GM19467 (cell line): ENCODE data around the gene POMC.
A peak's percentile ranks its signal among the peaks of the same experiment; 100 is the strongest.
"Not testable (repeated sequence)": the region's sequence is repeated elsewhere in the genome, so short reads cannot be mapped to it uniquely, and the experiment has no call there.

Experiments used
- ATAC-seq: cut with Tn5 transposase; IDR thresholded peaks from one replicate; pipeline ENCODE4 v1.9.1; 2021; ENCODE audit warnings: mild to moderate bottlenecking, moderate library complexity; ENCODE audit not compliant: unreplicated experiment

POMC gene

GRCh38 chr2:25177211-25177611 is 8.8 kb upstream of the POMC start:
- ATAC-seq = no peak

DNA sequence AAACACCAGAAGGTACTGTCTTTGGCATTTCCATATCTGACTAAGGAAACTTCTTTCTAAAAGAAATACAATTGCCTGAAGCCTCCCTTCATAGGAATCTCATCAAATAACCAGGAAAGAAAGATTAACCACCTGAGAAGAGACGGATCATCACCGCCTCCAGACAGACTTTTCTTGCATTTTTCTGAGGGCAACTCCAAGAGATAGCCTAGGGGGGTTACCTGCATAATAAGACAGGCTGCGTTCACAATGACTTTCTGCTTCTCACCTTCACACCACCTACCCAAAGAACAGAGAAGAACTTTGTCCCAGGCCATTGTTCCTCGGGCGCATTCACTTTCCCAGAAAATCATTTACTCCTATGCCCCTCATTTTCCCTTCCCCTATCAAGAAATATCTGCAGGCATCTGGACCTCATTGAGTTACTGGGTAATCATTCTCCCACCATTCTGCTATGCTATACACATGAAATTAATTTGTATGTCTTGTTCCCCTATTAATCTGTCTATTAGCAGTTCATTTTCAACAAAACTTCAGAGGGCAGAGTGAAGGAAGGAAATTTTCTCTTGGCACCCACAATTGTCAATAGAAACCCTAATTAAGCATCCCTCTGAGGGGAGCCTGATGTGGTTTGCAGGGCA is 8.3 kb upstream of the POMC start:
- ATAC-seq = no peak

DNA sequence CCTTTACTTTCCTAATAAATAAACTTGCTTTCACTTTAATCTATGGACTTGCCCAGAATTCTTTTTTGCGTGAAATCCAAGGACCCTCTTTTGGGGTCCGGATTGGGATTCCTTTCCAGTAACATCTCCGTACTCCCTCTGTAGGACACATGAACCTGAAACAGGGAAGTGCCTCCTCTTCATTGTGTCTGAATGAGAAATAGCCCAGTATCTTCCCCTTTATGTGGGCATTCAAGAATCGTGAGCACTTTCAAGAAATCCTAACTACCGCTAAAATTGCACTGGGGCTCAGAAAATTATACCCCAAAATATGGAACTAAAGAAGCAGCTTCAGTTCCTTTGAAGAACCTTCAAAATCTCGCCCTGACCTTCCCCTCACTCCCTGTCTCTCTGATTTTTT is 7.8 kb upstream of the POMC start:
- no peak for ATAC-seq

DNA sequence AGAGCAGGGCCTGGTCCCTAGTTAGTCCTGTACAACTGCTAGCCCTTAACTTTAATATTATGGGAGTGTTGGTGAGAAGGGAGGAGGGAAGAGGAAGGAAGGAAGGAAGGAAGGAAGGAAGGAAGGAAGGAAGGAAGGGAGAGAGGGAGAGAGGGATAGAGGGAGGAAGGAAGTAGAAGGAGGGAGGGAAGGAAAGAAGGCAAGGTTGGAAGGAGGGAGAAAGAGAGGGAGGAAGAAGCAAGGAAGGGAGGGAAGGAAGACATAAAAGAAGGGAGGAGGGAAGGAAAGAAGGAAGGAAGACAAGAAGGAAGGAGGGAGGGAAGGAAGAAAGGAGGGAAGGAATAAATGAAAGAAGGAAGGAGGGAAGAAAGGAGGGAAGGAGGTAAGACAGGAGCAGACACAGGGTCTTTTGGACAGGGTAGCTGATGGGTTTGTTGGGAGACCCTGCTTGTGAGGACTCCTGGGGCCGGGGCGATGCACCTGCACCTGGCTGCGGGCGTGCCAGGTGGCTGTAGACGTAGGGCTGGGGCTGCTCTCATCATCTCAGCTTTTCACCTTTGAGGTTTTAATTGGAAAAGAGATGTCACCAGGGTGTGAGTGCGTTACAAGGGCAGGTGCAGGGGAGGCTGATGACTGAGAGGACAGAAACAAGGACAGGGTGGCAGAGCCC is 5.9 kb upstream of the POMC start:
- no peak for ATAC-seq

DNA sequence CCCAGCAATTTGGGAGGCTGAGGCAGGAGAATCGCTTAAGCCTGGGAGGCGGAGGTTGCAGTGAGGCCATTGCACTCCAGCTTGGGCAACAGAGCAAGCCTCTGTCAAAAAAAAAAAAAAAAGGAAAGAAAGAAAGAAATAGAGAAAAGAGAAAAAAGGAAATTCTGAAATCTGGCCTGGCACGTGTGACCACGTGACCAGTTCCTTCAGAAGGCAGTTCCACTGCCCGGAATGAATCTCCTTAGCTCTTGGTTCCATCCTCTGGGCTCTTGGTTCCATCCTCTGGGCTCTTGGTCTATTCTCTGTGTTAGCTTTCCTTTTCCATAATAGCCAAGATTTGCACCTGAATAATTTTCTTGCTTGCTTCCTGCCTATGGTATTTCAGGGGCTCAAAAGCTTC is 5.3 kb upstream of the POMC start:
- no peak for ATAC-seq

GRCh38 chr2:25170888-25171287 is 2.5 kb upstream of the POMC start:
- no peak for ATAC-seq

DNA sequence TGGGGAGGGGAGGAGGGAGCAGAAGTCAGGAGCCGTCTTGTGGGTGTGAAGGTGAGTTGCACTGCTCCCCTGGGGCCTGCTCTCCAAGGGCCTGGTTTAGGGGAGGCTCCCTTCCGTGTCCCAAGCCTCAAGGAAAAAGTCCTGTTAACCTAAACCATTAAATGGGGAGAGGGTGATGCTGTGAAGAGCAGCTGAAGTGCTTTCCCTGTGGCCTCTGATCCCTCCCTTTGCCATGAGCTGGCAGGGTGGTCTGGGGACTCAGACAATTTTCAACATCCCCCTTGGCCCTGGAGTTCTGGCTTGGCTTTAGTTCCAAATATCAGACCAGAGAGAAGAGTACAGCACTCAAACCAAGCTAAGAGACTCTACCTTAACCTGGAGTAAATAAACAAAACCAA is 692 bp upstream of the POMC start:
- no peak for ATAC-seq

- peak; percentile 75 for ATAC-seq
Measured at GRCh38 chr2:25165992-25166875, 2.1 kb downstream of the POMC start.

DNA sequence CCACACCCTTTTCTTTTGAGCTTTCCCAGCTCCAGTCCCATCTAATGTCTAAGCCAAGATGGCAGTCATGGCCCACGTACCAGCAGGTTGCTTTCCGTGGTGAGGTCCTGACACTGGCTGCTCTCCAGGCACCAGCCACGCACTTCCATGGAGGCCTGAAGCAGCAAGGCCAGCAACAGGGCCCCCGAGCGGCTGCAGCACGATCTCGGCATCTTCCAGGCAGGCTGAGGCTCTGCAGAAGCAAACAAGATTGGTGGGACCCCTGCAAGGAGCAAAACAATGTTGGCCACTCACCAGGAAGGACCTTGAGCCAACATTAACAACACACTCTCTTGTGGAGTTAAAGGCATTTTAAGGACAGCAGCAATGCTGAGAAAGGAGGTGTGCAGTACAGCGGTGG is 3.8 kb downstream of the POMC start:
- no peak for ATAC-seq

GRCh38 chr2:25162061-25162460 is 6.3 kb downstream of the POMC start:
- not testable (repeated sequence) for ATAC-seq

DNA sequence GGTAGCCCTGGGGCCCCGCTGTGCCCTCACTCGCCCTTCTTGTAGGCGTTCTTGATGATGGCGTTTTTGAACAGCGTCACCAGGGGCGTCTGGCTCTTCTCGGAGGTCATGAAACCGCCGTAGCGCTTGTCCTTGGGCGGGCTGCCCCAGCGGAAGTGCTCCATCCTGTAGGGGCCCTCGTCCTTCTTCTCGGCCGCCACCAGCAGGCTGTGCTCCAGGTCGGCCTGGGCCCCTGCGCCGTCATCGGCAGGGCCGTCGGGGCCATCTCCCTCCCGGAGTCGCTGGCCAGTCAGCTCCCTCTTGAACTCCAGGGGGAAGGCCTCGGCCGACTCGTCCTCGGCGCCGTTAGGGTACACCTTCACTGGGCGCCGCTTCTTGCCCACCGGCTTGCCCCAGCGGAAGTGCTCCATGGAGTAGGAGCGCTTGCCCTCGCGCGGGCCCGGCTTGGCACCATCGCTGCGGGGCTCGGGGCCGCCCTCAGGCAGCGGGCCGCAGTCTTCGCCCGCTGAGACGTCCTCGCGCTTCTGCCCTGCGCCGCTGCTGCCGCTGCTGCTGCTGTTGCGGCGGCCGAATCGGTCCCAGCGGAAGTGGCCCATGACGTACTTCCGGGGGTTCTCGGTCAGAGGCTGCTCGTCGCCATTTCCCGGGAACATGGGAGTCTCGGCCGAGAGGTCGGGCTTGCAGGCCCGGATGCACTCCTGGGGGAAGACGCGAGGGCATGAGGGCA is 7.2 kb downstream of the POMC start:
- ATAC-seq = no peak

GRCh38 chr2:25160376-25160775 is 8.0 kb downstream of the POMC start:
- ATAC-seq = no peak

GRCh38 chr2:25159949-25160348 is 8.4 kb downstream of the POMC start:
- ATAC-seq = no peak

DNA sequence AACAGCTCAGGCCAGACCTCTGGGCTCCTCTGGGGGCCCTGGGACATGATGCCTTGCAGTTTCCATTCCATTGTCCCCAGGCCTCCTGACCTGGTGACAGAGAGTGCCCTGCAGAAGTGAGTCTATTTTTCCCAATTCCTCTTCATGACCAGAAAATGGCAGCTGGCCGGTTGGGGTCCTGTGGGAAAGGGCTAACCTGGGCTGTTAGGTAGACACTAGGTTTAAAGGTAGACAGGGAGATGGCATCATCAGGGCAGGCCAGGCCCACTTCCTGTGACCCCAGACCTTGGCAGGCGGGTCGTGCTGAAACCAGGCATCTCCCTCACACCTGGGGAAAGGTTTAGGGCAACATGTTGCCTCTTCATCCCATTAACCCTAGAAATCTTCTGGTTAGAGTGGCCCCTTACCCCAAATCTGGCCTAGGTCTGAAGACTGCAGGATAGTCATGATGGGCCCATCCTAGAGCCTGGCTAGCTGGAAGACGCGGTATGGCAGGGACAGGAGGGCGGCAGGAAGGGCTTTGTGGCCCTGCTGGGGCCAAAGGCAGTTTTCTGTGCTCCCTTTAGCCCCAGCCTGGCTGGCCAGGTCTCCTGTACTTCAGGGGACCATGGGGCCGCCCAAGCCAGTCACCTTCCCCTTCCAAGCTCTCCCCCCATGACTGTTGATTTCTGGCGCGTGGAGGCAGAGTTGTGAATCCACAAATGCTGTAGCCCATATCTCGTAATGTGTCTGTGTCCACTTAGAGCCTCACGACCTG is 10.1 kb downstream of the POMC start:
- ATAC-seq = no peak

DNA sequence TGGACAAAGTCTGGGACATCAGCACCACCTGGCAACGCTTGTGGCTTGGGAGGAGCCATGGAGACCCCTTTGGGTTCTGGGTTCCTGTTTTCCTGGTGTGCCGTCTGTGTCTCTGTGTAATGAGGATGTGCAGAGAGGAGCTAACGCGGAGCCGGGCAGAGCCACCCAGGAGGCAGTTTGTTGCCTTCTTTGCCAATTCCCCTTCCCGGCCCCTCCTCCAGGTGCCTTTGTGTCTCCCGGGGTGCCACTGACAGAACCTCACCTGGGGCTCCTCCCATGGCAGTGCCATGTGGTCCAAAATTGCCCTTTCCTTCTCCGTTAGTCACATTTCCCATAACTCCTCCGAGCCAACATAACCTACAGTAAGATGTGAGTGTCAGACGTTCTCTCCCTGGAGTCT is 13.0 kb downstream of the POMC start:
- ATAC-seq = no peak

DNA sequence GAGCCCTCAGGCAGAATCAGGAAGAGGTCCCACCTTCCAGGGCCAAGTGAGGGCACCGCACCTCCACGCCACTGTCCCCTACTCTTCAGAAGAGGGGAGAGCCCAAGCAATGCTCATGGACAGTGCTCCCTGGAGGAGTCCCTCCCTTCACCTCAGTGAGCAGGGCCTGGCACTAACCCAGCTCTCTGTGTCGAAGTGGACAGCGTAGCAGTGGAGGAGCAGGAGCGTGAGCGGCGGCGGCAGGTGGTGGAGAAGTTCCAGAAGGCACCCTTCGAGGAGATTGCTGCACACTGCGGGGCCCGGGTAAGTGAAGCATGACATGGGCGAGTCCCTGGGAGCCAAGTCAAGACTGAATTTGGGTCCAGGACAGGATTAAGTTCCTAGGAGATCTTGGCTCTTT is 16.7 kb downstream of the POMC start:
- no peak for ATAC-seq

DNA sequence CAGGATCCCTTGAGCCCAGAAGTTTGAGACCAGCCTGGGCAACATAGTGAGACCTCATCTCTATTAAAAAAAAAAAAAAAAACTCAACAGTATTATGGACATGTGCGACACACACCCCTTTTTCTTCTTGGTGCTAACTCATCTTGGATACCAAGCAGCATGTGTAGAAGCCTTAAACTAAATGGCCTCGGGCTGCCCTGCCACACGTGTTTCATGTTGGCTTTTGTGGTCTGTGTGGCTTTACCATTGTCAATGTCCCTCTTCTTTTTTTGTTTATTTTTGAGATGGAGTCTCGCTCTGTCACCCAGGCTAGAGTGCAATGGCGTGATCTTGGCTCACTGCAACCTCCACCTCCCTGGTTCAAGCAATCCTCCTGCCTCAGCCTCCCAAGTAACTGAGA is 17.4 kb downstream of the POMC start:
- not testable (repeated sequence) for ATAC-seq

DNA sequence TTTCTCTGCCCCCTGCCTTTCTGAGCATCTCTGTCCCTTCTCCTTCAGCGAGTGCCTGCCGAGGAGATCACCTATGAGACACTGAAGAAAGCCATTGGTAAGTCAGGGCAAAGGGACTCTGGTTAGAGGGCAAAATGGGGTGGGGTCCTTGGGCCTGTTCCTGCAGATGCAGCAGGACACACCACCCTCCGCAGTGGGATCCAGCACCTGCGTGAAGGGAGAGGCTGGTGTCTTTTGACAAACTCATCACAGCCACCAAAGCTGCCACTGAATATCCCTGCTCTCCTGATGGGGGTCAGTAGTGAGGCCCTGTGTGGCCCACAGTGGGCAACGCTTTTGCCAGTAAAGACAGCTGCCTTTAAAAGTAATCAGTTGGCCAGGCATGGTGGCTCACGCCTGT is 18.7 kb downstream of the POMC start:
- no peak for ATAC-seq

- ATAC-seq = no peak
Measured at GRCh38 chr2:25146896-25147295, 21.5 kb downstream of the POMC start.

DNA sequence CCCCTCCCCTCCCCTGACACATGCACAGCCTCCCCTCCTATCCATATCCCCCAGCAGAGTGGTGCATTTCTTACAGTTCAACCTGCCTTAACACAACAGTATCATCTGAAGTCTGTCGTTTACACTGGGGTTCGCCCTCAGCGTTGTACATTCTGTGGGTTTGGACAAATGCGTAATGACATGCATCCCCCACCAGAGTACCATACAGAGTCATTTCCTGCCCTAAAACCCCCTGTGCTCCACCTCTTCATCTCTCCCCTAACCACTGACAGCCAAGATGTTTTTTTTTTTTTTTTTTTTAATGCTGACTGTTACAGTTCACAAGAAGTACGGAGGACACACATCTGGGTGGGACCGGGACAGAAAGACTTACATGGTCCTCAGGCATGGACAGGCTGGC is 22.6 kb downstream of the POMC start:
- no peak for ATAC-seq

GRCh38 chr2:25141120-25141519 is 27.3 kb downstream of the POMC start:
- ATAC-seq = no peak
